T-helper 1 cell (primary cell): ENCODE measurements around the gene RYK.
A peak's percentile ranks its signal among the peaks of the same experiment; 100 is the strongest.
"Not testable (repeated sequence)": the region's sequence is repeated elsewhere in the genome, so short reads cannot be mapped to it uniquely, and the experiment has no call there.

Experiments used
- DNase-seq, 5 donors: peaks; one replicate each; pipeline ENCODE4 v3.0.0-alpha.2; 2012 to 2020
- total RNA-seq, 4 donors: gene quantifications; one replicate each; lab custom pipeline; 2026; lab: John Stamatoyannopoulos, UW

RYK gene
- total RNA-seq, result 45.5 to 51.6 (median 47.7) reads per million in 4 donors

DNA sequence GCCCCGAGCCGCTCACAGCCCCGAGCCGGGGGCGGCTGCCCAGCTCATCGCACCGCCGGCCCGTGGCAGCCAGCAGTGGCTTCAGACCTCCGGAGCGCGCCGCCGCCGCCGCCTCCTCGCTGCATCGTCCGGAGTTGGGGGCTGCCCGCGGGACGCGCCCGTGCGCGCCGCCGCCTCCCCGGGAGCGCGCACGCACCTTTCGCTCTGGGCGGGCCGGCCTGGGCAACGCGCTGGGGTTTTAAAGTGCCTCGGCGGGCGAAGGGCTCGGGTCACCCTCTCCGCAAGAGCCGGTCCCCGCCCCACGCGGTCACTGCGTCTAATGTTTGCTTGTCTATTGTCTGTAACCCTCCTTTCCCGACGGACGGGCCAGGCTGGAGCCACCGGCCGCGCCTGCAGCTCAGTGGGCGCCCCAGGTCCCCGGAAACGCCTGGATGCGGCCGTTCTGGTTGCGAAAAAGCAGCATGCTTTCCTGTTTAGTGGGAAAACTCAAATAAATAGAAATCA, at the start of gene RYK:
Gene RYK (minus strand): TSS at position 143 of the 504 bp plus-strand sequence. CDS start 205 bp downstream, outside the sequence.
- peak; percentile 48 to 68 (median 53) for DNase-seq

DNA sequence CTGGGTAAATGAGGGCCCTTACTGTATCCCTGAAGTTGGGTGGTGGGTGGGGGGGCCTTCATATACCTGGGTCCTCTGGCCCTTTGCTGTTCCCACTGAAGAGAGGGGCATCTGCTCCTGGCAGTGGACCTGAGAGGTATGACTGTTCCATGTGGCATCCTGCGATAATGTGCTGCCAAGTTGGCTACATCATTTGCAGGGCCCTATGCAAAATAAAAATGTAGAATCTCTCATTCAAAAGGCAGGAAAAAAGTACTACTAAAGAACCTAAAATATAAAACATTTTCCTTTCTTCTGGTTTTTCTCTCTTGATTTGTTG, 49.2 kb upstream of the RYK start:
- no peak for DNase-seq

DNA sequence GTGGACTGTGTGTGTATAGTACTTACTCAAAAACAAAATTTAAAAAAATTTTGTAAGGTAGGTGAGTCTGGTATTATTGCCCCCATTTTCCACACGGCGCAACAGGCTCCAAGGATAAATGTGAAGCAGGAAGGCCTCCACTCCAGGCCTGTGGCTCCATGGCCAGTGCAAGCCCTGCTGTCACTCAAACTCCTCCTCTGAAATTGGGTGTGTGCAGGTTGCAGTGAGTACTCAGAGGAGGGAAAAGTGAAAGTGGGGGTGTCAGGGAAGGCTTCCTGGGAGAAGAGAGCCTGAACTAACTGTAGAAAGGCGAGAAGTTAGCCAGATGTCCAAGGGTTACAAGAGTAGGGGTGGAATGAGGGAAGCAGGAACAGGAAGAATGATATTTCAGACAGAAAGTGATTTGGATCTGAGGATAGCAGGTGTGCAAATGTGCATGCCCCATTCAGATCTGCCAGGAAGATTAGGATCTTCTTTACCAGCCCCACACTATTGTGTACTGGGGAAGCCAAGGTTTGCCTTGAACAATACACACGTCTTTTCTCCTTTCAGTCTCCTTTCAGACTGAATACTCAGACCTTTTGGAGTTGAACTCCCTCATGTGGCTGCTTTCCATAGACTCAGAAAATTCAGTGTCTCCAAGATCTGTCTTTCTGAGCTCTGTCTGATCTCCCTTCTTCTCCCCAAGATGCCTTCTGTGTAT, 48.7 kb upstream of the RYK start:
- DNase-seq, result no peak

DNA sequence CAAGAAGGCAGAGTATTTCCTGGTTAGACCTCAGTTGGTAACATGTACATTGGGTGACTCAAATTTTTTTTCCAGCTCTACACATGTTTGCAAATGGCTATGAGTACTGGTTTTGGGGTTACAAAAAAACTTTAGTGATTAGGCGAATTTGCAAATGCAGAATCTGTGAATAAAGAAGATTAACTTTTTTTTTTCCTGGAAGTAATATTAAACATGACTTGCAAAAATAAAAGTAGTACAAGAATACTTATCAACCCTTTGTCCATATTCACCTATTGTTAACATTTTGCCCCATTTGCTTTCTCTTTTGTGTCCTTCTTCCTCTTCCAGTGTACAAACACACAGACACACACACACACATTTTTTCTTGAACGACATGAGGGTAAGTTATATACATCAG, 47.6 kb upstream of the RYK start:
- DNase-seq, result no peak

DNA sequence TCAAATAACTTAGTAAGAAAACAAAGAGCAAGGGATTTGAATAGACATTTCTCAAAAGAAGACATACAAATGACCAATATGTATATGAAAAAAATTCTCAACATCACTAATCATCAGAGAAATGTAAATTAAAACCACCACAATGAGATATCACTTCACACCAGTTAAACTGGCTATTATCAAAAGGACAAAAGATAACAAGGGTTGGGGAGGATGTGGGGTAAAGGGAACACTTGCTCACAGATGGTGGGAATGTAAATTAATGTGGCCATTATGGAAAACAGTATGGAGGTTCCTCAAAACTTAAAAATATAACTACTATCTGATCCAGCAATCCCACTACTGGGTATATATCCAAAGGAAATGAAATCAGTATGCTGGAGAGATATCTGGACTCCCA, 46.0 kb upstream of the RYK start:
- no peak for DNase-seq

DNA sequence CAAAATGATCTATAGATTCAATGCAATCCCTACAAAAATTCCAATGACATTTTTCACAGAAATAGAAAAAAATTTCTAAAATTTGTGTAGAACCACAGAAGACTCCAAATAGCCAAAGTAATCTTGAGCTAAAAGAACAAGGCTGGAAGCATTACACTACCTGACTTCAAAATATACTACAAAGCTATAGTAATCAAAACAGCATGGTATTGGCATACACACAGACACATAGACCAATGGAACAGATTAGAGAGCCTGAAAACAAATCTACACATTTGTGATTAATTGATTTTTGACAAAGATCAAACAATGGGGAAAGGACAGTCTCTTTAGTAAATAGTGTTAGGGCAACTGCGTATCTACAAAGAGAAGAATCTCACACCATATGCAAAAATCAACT, 45.3 kb upstream of the RYK start:
- no peak for DNase-seq

DNA sequence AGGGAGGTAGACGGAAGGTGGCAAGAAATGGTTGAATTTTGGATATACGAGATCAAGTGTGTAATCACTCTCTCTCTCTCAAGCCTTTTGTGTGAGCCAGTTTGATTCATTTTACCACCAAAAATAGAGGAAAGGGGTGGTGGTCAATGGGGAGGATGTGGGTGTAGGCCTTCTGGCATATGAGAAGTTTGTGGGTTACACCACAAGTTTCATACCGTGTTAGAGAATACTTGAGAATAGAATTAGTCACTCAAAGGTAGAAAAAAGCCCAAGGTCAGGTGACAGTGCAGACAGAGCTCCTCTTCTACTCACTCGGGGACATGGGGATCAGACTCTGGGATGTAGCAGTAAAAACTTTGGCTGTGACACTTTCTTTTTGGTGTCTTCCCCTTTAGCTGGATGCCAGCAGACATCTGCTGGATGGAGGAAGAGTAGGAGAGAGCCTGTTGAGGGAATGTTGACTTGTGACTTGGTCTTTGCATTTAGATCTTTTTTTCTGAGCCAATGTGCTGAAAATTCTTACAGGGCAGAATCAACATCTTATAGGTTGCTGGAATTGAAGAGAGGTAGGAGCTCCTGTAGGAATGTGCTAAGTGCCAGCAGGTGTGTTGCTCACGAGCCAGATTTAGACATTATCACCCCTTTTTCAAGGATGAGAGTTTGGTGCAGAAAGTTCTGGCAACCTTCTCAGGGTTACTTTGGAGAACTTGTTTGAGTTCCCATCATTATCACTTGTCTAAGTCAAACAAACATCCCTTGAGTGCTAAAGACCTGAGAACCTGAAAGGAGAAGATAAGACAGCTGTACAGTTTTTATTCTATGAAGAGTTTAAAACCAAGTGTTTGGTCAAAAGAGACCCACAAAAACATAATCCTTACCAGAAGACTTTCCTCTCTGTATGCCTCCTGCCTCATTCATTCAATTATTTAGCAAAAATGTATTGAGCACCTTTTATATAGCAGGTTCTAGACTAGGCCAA, 43.9 kb upstream of the RYK start:
- peak in 4 of 5 donors; percentile 12 to 85 (median 34) for DNase-seq

DNA sequence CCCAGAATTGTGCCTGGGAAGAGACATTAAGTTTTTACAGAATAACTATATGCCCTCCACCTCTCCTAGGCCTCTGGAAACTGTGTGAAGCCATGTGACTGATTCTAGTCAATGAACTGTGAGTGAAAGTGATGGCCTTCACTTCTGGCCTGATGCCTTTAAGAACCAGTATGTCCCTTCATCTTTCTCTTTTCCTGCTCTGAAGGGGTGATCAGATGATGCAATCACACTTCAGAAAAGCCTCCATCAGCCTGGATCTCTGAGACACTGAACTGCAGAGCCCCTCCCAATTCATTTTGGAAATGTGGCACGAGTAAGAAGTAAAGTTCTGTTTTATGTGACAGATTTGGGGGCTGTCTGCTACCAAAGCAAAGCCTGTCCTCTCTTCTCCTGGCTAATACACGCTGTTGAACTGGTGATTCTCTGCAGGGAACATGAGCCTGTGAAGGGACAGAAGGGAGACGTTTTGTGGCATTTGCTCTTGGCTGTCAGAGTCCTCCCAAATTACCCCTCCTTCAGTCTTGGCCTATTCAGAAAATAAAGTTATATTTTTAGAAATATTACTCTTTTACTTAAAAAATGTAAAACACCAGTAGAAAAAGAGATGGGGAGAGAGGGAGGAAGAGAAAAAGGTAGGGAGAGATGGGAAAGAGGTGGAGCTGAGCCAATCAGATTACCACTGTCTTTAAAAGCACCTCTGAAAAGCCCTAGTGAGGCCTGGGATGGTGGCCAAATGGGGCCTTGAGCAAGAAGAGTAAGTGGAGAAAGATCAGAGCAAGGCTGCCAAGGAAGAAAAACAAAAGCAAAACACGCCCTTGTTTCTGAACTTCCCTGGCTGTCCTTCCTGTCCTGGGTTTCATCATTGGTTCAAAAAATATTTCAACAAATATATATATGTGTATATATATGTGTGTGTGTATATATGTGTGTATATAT, 40.9 kb upstream of the RYK start:
- DNase-seq, result no peak

DNA sequence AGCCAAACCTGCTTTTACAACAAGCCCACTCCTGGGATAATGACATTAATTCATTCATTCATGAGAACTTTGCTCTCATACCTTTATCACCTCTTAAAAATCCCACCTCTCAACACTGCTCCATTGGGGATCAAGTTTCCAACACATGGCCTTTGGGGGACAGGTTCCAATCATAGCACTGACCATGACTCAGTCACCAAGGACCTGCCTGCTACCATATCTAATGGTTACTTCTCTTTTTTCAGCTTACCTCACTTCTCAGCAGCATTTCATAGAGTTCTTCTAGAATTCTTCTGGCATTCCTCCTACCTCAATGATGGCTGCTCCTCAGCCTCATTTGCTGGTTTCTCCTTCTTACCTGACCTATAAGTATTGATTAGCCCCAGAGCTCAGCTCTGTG, 36.9 kb upstream of the RYK start:
- no peak for DNase-seq

DNA sequence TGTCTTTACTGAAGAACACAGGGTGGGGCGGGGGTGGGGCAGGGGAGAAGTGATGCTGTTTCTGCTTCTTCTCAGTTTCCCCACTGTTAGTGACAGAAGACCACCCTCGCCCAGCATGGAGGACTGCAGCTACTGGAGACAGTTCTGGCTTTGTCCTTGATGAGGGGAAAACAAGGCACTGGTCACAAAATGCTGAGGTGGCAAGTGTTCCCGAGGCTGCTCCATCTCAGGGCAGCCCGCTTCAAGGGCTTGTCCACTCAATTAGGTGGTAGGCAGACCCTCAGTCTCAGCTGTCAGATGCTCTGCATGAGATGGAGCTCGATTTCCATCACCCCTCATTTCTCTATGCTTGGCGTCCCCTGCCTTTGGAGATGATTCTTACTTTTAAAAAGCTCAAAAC, 33.8 kb upstream of the RYK start:
- no peak for DNase-seq

DNA sequence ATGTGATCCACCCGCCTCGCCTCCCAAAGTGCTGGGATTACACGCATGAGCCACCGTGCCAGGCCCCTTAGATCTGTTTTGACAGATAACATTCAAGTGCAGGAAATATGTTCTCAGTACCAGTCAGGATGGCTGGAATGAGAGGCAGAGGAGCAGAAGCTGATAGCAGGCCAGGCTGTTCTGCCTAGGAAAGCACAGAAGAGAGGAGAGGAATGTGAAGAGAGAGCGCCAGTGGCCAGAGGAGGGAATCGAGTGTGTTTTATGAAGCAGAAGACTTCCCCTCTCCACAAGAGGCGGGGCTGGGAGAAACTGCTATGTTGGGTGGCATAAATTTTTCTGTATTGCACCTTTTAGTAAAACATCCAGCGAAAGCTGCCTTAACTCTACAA, 32.0 kb upstream of the RYK start:
- no peak for DNase-seq

DNA sequence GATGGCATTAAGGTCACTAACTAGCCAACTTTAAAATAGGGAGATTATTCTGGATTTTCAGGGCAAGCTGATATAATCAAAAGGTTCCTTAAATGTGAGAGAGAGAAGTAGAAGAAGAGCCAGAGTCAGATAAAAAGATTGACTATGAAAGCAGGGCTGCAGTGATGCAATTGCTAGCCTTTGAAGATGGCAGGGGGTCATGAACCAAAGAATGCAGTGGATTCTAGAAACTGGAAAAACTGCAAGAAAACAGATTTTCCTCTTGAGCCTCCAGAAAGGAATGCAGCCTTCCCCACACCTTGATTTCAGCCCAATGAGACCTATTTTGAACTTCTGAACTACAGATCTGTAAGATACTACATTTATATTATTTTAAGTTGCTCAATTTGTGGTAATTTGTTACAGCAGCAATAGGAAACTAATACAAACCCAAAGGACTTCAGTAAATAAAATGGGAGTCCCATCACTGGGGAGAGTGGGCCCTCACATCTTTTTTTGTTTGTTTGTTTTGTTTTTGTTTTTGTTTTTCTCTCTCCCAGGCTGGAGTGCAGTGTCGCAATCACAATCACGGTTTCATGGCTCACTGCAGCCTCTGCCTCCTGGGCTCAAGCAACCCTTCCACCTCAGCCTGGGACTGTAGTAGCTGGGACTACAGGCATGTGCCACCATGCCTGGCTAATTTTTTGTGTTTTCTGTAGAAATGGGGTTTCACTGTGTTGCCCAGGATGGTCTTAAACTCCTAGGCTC, 31.4 kb upstream of the RYK start:
- DNase-seq, result no peak

DNA sequence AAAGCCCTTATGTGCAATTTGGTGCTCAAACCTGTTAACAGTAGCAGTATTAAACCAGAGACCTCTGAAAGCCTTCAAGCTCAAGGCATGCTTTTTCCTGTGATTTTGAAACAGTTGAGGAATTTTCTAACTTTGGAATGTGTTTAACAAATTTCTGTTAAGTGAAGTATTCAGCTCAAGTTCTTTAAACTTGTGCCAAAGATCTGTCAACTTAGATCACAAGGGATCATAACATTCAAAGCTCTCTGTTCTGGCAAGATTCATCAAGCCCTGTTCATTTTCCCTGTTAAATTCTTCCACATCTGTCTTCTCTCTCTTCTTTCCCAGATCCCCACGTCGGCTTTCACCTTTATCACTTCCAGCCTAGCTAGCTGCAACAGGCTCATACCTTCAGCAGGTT, 28.8 kb upstream of the RYK start:
- DNase-seq, result no peak

DNA sequence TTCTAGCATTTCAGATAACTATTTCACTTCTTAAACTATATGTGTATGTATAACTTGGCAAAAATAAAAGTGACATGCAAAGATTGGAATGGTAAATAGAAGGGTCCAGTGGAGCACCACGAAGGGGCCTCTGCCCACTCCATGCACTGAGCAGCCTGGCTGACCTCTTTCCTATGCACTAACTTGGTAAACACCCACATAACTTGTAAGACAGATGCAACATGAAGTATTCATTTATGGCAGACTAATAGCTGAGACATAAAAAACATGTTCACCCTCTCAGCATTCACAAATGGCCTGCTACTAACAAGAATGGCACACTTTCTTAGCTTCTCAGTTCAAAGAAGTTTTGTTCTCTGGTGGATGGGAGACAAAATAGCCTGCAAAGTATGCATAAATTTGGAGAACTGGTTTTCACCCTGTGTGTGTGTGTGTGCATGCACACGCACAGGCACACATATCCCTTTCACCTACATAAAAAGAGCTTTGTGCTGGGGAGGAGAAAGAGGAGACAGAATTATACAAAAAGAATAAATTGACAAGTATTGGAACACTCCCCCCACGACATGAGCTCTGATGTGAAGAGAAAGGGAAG, 26.5 kb upstream of the RYK start:
- no peak for DNase-seq

DNA sequence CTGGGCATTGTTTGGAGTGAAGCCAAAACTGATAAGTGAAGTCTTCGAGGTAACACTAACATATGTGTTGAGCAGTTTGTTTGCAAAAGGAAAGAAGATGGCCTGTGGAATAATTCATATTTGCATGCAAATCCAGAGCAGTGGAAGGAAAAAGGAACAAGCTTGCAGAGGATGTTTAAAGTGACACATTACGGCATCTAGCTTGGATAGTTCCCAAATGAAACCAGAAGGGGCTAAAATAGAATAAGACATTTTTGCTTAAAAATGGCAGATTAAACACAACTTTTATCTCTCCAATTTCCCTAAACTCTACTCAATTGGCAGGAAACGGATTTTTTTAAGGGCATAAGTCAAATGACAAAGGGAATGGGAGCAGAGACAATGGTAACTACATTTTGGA, 25.4 kb upstream of the RYK start:
- DNase-seq, result no peak

DNA sequence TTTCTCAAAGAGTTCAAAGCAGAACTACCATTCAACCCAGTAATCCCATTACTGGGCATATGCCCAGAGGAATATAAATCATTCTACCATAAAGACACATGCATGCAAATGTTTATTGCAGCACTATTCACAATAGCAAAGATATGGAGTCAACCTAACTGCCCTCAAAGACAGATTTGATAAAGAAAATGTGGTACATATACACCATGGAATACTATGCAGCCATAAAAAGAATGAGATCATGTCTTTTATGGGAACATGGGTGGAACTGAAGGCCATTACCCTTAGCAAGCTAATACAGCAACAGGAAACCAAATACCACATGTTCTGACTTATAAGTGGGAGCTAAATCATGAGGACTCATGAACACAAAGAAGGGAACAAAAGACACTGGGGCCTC, 24.5 kb upstream of the RYK start:
- DNase-seq, result not testable (repeated sequence)

DNA sequence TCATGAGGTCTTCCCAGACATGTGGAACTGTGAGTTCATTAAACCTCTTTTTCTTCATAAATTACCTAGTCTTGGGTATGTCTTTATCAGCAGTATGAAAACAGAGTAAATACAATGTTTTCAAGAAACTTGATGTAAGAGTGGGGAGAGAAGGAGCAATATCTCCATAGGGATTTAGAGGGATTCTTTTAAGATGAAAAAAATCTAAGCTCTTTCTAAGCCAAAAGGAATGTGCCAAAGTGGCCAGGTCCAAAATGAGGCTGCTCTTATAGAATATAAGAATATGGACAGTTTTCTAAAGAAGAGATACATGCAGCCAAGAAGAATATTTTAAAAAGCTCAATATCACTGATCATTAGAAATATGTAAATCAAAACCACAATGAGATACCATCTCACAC, 23.9 kb upstream of the RYK start:
- no peak for DNase-seq

DNA sequence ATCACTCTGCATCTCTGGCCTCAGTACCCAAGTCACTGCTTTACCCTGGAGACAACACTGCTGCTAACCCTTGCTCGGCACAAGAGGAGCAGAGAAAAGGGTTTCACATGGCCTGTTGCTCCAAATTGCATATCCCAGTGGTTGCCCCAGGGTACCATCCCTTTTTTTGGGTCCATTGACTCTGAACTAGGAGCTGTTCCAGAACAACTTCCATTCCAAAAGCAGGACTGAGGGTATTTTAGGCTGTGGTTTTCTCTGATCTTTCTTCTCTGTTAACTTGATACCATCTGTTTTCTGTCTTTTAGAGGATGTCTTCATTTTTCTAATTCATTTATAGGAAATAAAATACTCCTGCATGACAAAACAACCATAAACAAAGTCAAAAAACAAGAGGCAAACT, 17.3 kb upstream of the RYK start:
- DNase-seq, result no peak

DNA sequence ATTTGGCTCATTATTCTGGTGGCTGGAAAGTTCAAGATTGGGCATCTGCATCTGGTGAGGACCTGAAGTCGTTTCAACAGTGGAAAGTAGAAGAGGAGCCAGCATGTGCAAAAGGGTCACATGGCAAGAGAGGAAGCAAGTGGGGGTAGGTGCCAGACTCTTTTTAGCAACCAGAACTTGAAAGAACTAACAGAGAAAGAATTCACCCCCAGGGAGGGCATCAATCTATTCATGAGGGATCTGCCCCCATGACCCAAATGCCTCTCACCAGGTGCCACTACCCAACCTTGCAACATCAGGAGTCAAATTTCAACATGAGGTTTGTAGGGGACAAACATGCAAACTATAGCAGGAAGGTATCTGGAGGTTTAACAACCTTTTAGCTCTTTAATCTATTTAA, 10.3 kb upstream of the RYK start:
- no peak for DNase-seq

DNA sequence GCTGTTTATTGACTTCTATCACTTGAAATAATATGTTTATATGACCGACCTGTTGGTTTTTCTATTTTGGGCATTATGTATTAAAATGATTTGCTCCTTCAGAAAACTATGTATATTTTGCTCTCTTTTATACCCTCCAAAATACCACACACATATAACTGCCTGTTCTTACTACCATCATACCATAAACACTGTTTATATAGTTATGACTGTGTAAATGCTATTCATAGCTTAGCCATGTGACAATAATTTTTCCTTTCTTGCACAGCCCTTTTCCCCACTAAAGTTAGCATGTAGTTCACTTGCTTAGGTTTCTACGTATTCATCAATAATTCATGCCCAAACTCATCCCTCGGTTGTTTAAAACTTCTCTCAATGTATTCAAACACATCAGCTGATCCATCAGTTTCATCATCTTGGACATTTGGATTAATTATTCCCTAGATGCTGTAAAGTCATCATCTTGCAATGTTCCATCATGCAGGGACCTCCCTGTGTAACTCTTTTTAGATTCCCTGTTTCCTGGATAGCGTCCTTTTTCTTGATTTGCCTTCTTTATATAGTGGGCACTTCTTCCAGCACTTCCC, 8.2 kb upstream of the RYK start:
- DNase-seq, result no peak

DNA sequence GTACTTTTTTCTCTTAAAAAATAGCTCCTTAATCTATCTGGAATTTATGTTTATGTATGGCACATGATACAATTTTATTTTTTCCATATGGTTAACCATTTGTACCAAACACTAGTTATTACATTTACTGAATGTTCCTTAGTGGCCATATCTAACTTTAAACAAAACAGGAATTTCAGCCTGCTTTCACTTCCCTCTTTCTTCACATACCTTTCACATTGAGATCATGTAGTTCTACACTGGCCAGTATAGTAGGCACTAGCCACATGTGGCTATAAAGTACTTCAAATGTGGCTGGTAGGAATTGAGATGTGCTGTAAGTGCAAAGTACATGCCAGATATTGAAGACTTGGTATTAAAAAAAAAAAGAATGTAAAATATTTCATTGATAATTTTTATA, 4.7 kb upstream of the RYK start:
- DNase-seq, result no peak
